ENCODE measurements around the gene RGS6. TPM values are rescaled to one million over a fixed set of nuclear protein-coding genes. Genes with fewer than 3 reads are reported as not detected.

Gene RGS6
- total RNA-seq, 1 experiment from 2014 or later: not detected

- Histone ChIP-seq H3K79me2 (ENCODE audit: low read length) (no peaks in the 10 kb centered on the region), H4K20me1 (ENCODE audit: low read length) (no peaks in the 10 kb centered on the region), H3K36me3 (ENCODE audit: low read depth, low read length) (no peaks in the 10 kb centered on the region), H3K4me3 (ENCODE audit: low read length) (no peak overlapping the region), H3K27ac (ENCODE audit: low read length) (no peak overlapping the region), H3K9me3 (ENCODE audit: low read length) (no peaks in the 10 kb centered on the region), H3K4me1 (ENCODE audit: insufficient read depth, low read length) (peaks cover 18% of the 10 kb centered on the region), H3F3A (ENCODE audit: low read length, unreplicated experiment) (no peaks in the 10 kb centered on the region), H3K4me2 (ENCODE audit: low read length) (no peak overlapping the region), H2AFZ (ENCODE audit: low read length) (no peak overlapping the region), H3K27me3 (ENCODE audit: low read length) (no peaks in the 10 kb centered on the region), H3K9me2 (replicated peaks; ENCODE audit: low read length) (no peaks in the 10 kb centered on the region), H3K9ac (ENCODE audit: low read length) (no peak overlapping the region)
- TF ChIP-seq EZH2 (IDR thresholded peaks at IDR 0.05; ENCODE audit: low read length, unreplicated experiment): no peak
- TF ChIP-seq CTCF (conservative IDR thresholded peaks at IDR 0.05; ENCODE audit: low read depth, low read length): no peak
- TF ChIP-seq EZH2phosphoT487 (IDR thresholded peaks at IDR 0.05; ENCODE audit: borderline replicate concordance, low read length): no peak
- intact Hi-C loops (cut with micrococcal nuclease): loop anchor here (1.0 to 2.0 kb wide), 6 partner anchors 125 to 388 kb away; no protein-coding TSS in a partner anchor
- no TSS peak for BruUV-seq (replicated peaks)
- ATAC-seq (no peak), DNase-seq (no peak)
- POLR2A ChIA-PET (ENCODE audit: unreplicated experiment): no interaction called here
- CTCF ChIA-PET: interaction anchor here (0.5 to 1.0 kb wide), 12 partner anchors 50 to 431 kb away, joined by 3 to 8 read pairs (median 4); partner anchors contain the start of gene DPF3
Observed at GRCh38 chr14:72517736-72518135, 585.5 kb downstream of the RGS6 start.

GRCh38 chr14:72518809-72519377, 586.7 kb downstream of the RGS6 start:
- ATAC-seq (no peak), DNase-seq (no peak)
- H3K27ac ChIP-seq (ENCODE audit: low read length): no peak overlapping the region
- BruUV-seq (replicated peaks): no TSS peak
- no peaks in the 10 kb centered on the region for H3K27me3 ChIP-seq (ENCODE audit: low read length)
- no peaks in the 10 kb centered on the region for H3K9me3 ChIP-seq (ENCODE audit: low read length)
- H2AFZ ChIP-seq (ENCODE audit: low read length): no peak overlapping the region
- no peak overlapping the region for H3K9ac ChIP-seq (ENCODE audit: low read length)
- TF ChIP-seq CTCF (conservative IDR thresholded peaks at IDR 0.05; ENCODE audit: low read depth, low read length) (no peak), EZH2phosphoT487 (IDR thresholded peaks at IDR 0.05; ENCODE audit: borderline replicate concordance, low read length) (no peak), EZH2 (IDR thresholded peaks at IDR 0.05; ENCODE audit: low read length, unreplicated experiment) (no peak)
- H3K4me1 ChIP-seq (ENCODE audit: insufficient read depth, low read length): peaks cover 18% of the 10 kb centered on the region
- H3K4me3 ChIP-seq (ENCODE audit: low read length): no peak overlapping the region
- intact Hi-C loops (cut with micrococcal nuclease): no loop called here
- no peaks in the 10 kb centered on the region for H3F3A ChIP-seq (ENCODE audit: low read length, unreplicated experiment)
- no peaks in the 10 kb centered on the region for H3K36me3 ChIP-seq (ENCODE audit: low read depth, low read length)
- H3K9me2 ChIP-seq (replicated peaks; ENCODE audit: low read length): no peaks in the 10 kb centered on the region
- no peaks in the 10 kb centered on the region for H4K20me1 ChIP-seq (ENCODE audit: low read length)
- H3K4me2 ChIP-seq (ENCODE audit: low read length): no peak overlapping the region
- no peaks in the 10 kb centered on the region for H3K79me2 ChIP-seq (ENCODE audit: low read length)
- POLR2A ChIA-PET (ENCODE audit: unreplicated experiment): no interaction called here
- CTCF ChIA-PET: no interaction called here

- POLR2A ChIA-PET (ENCODE audit: unreplicated experiment): no interaction called here
- Histone ChIP-seq H3K4me3 (ENCODE audit: low read length) (no peak overlapping the region), H3K4me1 (ENCODE audit: insufficient read depth, low read length) (peaks cover 14% of the 10 kb centered on the region), H4K20me1 (ENCODE audit: low read length) (no peaks in the 10 kb centered on the region), H3K27ac (ENCODE audit: low read length) (no peak overlapping the region), H3K4me2 (ENCODE audit: low read length) (no peak overlapping the region), H3K9me2 (replicated peaks; ENCODE audit: low read length) (no peaks in the 10 kb centered on the region), H3K9me3 (ENCODE audit: low read length) (no peaks in the 10 kb centered on the region), H2AFZ (ENCODE audit: low read length) (no peak overlapping the region), H3K27me3 (ENCODE audit: low read length) (no peaks in the 10 kb centered on the region), H3F3A (ENCODE audit: low read length, unreplicated experiment) (no peaks in the 10 kb centered on the region), H3K79me2 (ENCODE audit: low read length) (no peaks in the 10 kb centered on the region), H3K9ac (ENCODE audit: low read length) (no peak overlapping the region), H3K36me3 (ENCODE audit: low read depth, low read length) (no peaks in the 10 kb centered on the region)
- TF ChIP-seq EZH2 (IDR thresholded peaks at IDR 0.05; ENCODE audit: low read length, unreplicated experiment) (no peak), EZH2phosphoT487 (IDR thresholded peaks at IDR 0.05; ENCODE audit: borderline replicate concordance, low read length) (no peak), CTCF (conservative IDR thresholded peaks at IDR 0.05; ENCODE audit: low read depth, low read length) (no peak)
- ATAC-seq: no peak
- no peak for DNase-seq
- BruUV-seq (replicated peaks): no TSS peak
- intact Hi-C loops (cut with micrococcal nuclease): no loop called here
- CTCF ChIA-PET: no interaction called here
Observed at GRCh38 chr14:72519543-72519942, 587.3 kb downstream of the RGS6 start.
